Myocyte (in vitro differentiated cells): Measurements from ENCODE around the gene NTRK3. TPM values are rescaled to one million over a fixed set of nuclear protein-coding genes. Genes with fewer than 3 reads are reported as not detected.
"Not testable (repeated sequence)": the region's sequence is repeated elsewhere in the genome, so short reads cannot be mapped to it uniquely, and the experiment has no call there.

Experiments used
- DNase-seq: peaks from one replicate; pipeline ENCODE4 v3.0.0-alpha.2; 2012; ENCODE audit warnings: low read depth
- total RNA-seq: library from RNA; depleted of rRNA; stranded (reverse); fragments of >200 nt; gene quantifications from 2 replicates; pipeline ENCODE4 v1.2.3, GENCODE V29; 2014

The NTRK3 gene
- total RNA-seq, 1 donor from 2014 or later, result 0.32 TPM

GRCh38 chr15:88080616-88081015, 175.9 kb downstream of the NTRK3 start:
- DNase-seq, result no peak

DNA sequence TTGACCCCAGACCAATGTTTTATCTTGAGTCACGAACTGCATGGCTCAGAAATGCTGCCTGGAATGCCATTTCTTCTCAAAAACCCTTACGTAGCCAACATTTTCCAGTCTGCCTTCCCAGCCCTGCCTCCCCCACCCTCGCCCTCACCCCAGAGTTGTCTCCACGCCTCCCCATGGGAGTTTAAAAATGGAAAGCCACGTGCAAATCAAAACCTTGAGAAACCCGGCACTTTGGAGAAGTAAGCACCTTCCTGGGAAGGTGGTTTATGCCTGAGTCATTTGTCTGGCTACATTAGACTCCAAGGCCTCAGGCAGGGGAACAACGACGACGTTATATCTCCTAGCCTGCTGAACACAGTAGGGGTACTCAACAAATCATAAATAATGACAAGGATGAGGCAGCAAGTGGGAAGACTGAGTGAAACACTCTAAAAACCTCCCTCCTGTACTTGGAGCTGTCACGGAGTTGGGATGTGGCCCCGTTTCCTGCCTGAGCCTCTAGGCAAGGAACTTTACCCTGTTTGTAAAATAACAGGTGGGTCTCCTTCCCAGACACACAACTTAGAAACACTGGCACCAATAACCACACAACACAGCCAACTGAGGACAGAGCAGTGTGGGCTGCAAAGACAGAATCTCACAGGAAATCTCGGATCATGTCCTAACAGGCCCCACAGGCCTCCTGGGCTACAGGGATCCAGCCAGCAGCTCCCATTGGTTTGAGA, 179.1 kb downstream of the NTRK3 start:
- no peak for DNase-seq

- no peak for DNase-seq
These were observed 180.2 kb downstream of the NTRK3 start for GRCh38 chr15:88076328-88076727.

DNA sequence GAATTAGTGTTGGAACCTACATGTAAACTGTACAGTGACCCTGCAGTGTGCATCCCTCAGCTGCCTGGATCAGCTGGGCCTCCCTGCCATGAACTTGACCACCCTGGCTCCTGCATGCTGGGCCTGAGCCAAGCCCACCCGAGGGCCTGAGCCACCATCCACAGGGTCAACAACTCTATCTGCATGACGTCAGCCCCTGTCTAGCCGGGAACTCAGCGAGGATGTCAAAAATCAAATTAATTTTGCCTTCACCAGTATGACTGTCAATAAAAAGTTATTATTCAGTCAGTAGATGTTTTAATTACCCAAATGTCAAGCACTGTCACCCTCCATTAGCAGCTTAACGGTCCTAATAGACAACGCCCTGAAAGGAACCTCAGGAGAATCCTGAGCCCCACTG, 181.4 kb downstream of the NTRK3 start:
- no peak for DNase-seq

GRCh38 chr15:88074386-88074785, 182.2 kb downstream of the NTRK3 start:
- no peak for DNase-seq

DNA sequence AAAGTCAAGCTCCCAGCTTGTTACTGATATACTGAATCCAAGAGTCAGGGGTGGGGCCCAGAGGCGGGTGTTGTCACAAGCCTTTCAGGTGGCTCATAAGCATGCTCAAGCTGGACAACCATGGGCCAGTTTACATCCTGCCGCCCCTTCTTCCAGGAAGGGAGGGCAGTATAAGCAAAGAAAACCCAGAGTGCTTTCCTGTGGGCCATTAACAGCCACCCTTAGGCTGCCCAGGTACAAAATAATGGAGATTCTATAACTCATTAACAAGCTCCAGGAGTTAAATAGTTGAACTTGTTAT, 183.2 kb downstream of the NTRK3 start:
- no peak for DNase-seq

DNA sequence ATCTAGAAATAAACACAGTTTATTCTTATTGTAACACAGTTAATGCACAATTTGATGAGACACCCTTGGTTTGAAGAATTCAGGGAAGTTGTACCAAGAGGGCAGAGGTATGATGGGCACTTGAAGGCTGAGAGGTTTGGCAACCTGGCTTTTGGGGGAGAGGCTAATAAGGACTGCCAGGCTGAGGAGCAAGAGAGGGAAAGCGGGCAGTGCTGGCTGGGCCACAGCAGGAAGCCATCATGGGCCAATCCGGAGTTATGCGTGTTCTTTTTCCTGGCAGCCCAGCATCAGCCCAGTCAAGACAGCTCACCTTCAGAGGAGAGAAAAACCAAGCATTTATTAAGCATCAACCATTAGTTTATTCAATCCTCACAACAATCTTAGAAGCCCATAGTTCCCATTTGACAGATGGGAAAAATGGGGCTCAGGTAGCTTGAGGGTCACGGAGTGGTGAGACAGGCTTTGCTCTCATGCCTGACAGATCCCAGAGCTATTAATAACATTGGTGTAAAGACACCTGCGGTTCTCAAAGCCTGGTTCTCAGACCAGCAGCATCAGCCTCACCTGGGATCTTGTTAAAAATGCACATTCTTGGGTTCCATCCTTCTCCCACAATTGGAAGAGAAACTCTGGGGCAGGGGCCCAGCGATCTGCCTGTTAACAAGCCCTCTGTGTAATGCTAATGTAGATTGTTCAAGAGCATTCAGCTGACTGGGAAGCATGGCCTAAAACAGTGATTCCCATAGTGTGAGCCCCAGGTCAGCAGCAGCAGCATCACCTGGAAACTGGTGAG, 183.7 kb downstream of the NTRK3 start:
- DNase-seq, result no peak

DNA sequence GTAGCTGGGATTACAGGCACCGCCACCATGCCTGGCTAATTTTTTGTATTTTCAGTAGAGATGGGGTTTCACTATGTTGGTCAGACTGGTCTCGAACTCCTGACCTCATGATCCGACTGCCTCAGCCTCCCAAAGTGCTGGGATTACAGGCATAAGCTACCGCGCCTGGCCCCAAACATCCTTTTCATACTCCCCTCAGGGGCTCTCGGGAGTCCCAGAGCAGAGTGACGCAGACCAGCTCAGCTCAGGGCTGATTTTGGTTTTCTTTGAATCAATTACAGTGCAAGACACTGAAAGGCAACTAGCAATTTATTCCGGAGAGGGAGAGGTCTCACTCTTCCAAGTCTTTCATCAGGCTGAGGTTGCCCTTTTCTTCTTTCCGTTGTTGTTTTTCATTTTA, 184.4 kb downstream of the NTRK3 start:
- not testable (repeated sequence) for DNase-seq

DNA sequence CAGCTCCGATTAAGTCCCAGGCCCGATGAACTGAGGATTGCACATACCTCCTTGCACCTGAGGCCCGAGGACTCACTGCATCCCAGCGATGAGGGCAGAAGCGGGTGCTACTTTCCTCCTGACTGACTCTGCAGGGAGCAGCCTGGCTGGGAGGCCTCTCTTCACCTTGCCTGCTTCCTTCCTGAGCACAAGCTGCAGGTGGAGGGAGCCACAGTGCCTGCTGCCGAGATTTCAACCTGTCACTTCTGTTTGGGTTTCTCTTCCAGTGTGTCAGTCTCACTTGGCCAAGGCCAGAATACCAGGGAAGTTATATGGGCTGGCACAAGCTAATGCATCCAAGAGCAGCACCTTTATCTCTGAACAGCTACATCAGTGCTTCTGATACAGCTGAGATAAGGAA, 185.4 kb downstream of the NTRK3 start:
- DNase-seq, result no peak

GRCh38 chr15:88069561-88069960, 187.0 kb downstream of the NTRK3 start:
- no peak for DNase-seq

- DNase-seq, result no peak
These were observed 189.2 kb downstream of the NTRK3 start for GRCh38 chr15:88067331-88067685.

DNA sequence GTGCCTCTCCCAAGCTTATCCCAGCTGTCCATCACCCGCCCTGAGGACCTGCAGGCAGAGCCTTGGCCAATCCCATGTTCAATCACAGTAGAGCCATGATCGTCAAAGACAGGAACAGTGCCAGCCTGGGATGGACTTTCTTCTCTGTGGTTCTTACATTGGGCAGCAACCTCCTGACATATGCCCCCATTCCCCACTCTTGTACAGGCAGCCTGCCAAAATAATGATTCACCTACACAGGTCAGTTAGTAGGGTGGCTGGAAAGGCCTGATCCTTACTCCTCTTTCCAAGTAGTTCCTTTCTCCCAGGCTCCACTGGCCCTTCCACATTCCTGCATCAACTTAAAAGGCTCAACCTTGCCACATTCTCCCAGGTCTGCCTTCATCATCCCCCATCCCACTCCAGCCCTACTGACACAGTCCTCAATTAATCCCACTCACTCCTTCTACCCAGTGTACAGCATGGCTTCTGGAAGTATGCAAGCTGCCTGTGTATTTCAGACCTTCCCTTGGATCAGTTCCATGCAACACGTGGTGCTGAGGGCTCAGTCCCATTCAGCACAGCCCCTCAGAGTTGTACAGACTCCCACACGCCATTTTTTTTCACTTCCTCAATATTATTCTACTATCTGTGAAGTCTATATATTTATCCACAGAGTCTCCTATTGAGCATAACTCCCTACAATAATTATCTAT, 189.8 kb downstream of the NTRK3 start:
- no peak for DNase-seq

- no peak for DNase-seq
These were observed 195.1 kb downstream of the NTRK3 start for GRCh38 chr15:88061452-88061851.

DNA sequence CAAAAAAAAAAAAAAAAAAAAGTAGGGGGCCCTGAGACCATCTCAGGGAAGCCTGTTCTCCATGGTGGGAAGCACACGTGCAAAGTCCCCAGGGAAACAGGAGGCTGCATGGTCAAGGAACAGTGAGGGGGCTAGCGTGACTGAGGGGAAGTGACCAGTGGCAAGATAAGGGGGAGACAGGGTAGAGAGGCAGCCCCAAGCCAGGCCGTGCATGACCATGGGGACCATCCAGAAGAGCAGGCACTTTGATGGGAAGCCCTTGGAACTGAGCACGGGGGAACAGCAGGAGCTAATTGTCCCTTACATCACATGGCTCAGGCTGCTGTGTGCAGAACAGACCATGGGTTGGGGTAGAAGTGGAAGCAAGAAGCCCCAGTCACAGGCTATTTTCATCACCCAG, 196.2 kb downstream of the NTRK3 start:
- no peak for DNase-seq

- peak; percentile 14 for DNase-seq
These were observed 198.7 kb downstream of the NTRK3 start for GRCh38 chr15:88057836-88058235.

- peak; percentile 2 for DNase-seq
These were observed 207.0 kb downstream of the NTRK3 start for GRCh38 chr15:88049506-88049905.

- no peak for DNase-seq
These were observed 207.8 kb downstream of the NTRK3 start for GRCh38 chr15:88048755-88049154.

GRCh38 chr15:88048237-88048636, 208.3 kb downstream of the NTRK3 start:
- no peak for DNase-seq

DNA sequence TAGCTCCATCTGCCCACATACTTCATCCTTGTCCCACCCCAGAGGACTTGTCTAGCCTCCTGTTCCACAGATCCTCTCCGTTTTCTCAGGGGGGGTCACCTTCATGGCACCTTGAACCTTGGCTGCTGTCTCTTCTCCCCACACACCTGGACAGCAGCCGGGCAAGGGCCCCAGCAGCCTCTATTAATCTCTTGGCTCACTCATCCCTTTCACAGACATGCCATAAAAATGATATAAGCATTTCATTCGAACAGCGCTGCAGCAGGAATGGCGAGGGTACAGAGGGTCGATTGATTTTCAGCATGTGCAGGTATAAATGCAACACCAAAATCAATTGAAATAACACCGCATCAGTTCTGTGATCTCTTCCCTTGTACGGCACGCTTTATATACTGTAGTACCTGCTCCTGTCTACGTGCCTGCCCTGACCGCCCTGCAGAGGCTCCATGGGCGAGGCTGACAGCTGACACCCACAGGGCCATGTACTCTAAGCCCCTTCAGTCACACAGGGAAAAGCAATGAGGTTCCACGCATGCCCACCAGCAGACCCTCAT, 209.9 kb downstream of the NTRK3 start:
- DNase-seq, result no peak

DNA sequence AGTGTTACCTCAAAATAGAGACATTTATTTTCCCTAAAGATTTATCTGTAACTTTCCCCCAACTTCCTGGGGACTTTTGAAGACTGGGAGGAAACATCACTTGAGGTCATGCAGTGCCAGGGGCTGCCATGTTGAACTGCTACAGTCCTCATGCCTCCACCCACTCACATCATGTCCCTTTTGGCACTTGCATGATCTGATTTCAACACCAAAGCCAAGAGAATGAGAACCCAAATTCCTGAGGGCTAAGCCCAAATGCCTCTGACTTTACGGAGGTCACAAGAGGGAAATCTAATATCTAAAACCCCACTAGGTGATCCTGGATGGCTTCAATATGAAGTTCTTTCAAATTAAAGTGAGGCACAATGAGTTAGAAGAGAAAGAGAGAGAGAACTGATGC, 213.1 kb downstream of the NTRK3 start:
- DNase-seq, result peak; percentile 4

DNA sequence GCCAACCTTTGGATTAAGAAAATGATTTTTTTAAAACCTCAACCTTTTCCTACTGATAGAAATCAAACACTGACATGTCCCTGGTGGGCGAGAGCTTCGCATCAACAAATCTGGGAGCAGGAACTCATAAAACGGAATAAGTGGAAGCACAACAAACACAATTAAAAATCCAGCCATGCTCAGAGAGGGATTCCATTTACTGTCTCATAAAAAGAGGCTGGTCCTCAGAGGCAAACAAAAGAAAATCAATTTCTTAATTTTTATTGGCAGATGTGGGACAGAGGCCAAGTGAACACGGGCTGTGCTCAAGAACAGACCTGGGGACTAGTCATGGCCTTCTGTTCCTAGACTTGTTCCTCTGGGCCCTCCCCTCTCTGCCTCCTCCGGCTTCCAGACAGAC, 214.5 kb downstream of the NTRK3 start:
- DNase-seq, result no peak

GRCh38 chr15:88040516-88040915, 216.0 kb downstream of the NTRK3 start:
- no peak for DNase-seq
